ENCODE measurements around the gene PRKCE.
A peak's percentile ranks its signal among the peaks of the same experiment; 100 is the strongest.

PRKCE gene

GRCh38 chr2:46009315-46009714 is 357.8 kb downstream of the PRKCE start:
- no peak for TF ChIP-seq CTCF (conservative IDR thresholded peaks at IDR 0.05; ENCODE audit: control insufficient read depth, insufficient read depth, low read depth, low read length)
- no peak for DNase-seq (ENCODE audit: low read depth)
- no peak overlapping the region for H3K4me3 ChIP-seq (ENCODE audit: control insufficient read depth, low read depth, low read length)

- peak; percentile 16 for DNase-seq (ENCODE audit: low read depth)
- no peak for TF ChIP-seq CTCF (conservative IDR thresholded peaks at IDR 0.05; ENCODE audit: control insufficient read depth, insufficient read depth, low read depth, low read length)
- no peak overlapping the region for H3K4me3 ChIP-seq (ENCODE audit: control insufficient read depth, low read depth, low read length)
Observed at GRCh38 chr2:46009772-46010171, 358.3 kb downstream of the PRKCE start.

- no peak for TF ChIP-seq CTCF (conservative IDR thresholded peaks at IDR 0.05; ENCODE audit: control insufficient read depth, insufficient read depth, low read depth, low read length)
- no peak for DNase-seq (ENCODE audit: low read depth)
- no peak overlapping the region for H3K4me3 ChIP-seq (ENCODE audit: control insufficient read depth, low read depth, low read length)
Observed at GRCh38 chr2:46010223-46010924, 358.9 kb downstream of the PRKCE start.

GRCh38 chr2:46010925-46011490 is 359.5 kb downstream of the PRKCE start:
- peak; percentile 66 for TF ChIP-seq CTCF (conservative IDR thresholded peaks at IDR 0.05; ENCODE audit: control insufficient read depth, insufficient read depth, low read depth, low read length)
- DNase-seq (ENCODE audit: low read depth) = peak; percentile 69

GRCh38 chr2:46012618-46013240 is 361.3 kb downstream of the PRKCE start:
- DNase-seq (ENCODE audit: low read depth) = no peak
- no peak for TF ChIP-seq CTCF (conservative IDR thresholded peaks at IDR 0.05; ENCODE audit: control insufficient read depth, insufficient read depth, low read depth, low read length)
- no peak overlapping the region for H3K4me3 ChIP-seq (ENCODE audit: control insufficient read depth, low read depth, low read length)

More at GRCh38 chr2:46010925-46011490, 359.5 kb downstream of the PRKCE start:
- no peak overlapping the region for H3K4me3 ChIP-seq (ENCODE audit: control insufficient read depth, low read depth, low read length)

- no peak for DNase-seq (ENCODE audit: low read depth)
- TF ChIP-seq CTCF (conservative IDR thresholded peaks at IDR 0.05; ENCODE audit: control insufficient read depth, insufficient read depth, low read depth, low read length) = no peak
- H3K4me3 ChIP-seq (ENCODE audit: control insufficient read depth, low read depth, low read length) = no peak overlapping the region
Observed at GRCh38 chr2:46013726-46014125, 362.3 kb downstream of the PRKCE start.
